NCI-H446 treated with DMSO at 0.1 percent for 48 hours (cell line): ENCODE measurements around the gene CCDC158.
"Not testable (repeated sequence)": the region's sequence is repeated elsewhere in the genome, so short reads cannot be mapped to it uniquely, and the experiment has no call there.

ENCODE experiments used
- DNase-seq: peaks from one replicate; lab custom pipeline; 2025; lab: John Stamatoyannopoulos, UW

CCDC158 gene

GRCh38 chr4:76430519-76431388, 9.8 kb upstream of the CCDC158 start:
- peak; percentile 39 for DNase-seq

GRCh38 chr4:76429636-76430035, 8.7 kb upstream of the CCDC158 start:
- DNase-seq = no peak

- no peak for DNase-seq
Measured at GRCh38 chr4:76426272-76426671, 5.3 kb upstream of the CCDC158 start.

GRCh38 chr4:76423159-76423558, 2.2 kb upstream of the CCDC158 start:
- not testable (repeated sequence) for DNase-seq

GRCh38 chr4:76420188-76420761, 666 bp downstream of the CCDC158 start:
- DNase-seq = no peak

GRCh38 chr4:76410636-76411035, 10.3 kb downstream of the CCDC158 start:
- no peak for DNase-seq

- no peak for DNase-seq
Measured at GRCh38 chr4:76407440-76408119, 13.4 kb downstream of the CCDC158 start.

GRCh38 chr4:76406081-76406480, 14.9 kb downstream of the CCDC158 start:
- no peak for DNase-seq

- no peak for DNase-seq
Measured at GRCh38 chr4:76401654-76402053, 19.3 kb downstream of the CCDC158 start.

- no peak for DNase-seq
Measured at GRCh38 chr4:76388160-76388908, 32.6 kb downstream of the CCDC158 start.

- DNase-seq = no peak
Measured at GRCh38 chr4:76386566-76387305, 34.2 kb downstream of the CCDC158 start.

GRCh38 chr4:76385974-76386373, 35.0 kb downstream of the CCDC158 start:
- no peak for DNase-seq

GRCh38 chr4:76384052-76384451, 36.9 kb downstream of the CCDC158 start:
- no peak for DNase-seq

- DNase-seq = no peak
Measured at GRCh38 chr4:76383001-76383400, 37.9 kb downstream of the CCDC158 start.

- DNase-seq = no peak
Measured at GRCh38 chr4:76381986-76382385, 39.0 kb downstream of the CCDC158 start.

GRCh38 chr4:76380561-76380960, 40.4 kb downstream of the CCDC158 start:
- no peak for DNase-seq

- DNase-seq = no peak
Measured at GRCh38 chr4:76377911-76378310, 43.0 kb downstream of the CCDC158 start.

- no peak for DNase-seq
Measured at GRCh38 chr4:76377481-76377901, 43.5 kb downstream of the CCDC158 start.

GRCh38 chr4:76376534-76376933, 44.4 kb downstream of the CCDC158 start:
- no peak for DNase-seq

- no peak for DNase-seq
Measured at GRCh38 chr4:76375703-76376102, 45.2 kb downstream of the CCDC158 start.

- no peak for DNase-seq
Measured at GRCh38 chr4:76374798-76375197, 46.1 kb downstream of the CCDC158 start.
